AG09309 (cell line): ENCODE data around the gene TMEM163.

ENCODE experiments used
- DNase-seq: peaks from one replicate; pipeline ENCODE4 v3.0.0-alpha.2; 2010; ENCODE audit warnings: low read depth
- H3K4me3 ChIP-seq: 2 replicates; pipeline ENCODE4 v1.5.1; 2011; ENCODE audit warnings: mild to moderate bottlenecking, low read depth, low read length, moderate library complexity; ENCODE audit not compliant: control insufficient read depth
- CTCF ChIP-seq: IDR thresholded peaks from 2 replicates; pipeline ENCODE4 v1.5.1; 2011; ENCODE audit warnings: mild to moderate bottlenecking, low read depth, low read length, inconsistent platforms; ENCODE audit not compliant: insufficient read depth, control insufficient read depth; ENCODE audit errors: missing control alignments

Gene TMEM163

GRCh38 chr2:134711692-134712091 lies 7.1 kb downstream of the TMEM163 start:
- no peak overlapping the region for H3K4me3 ChIP-seq
- TF ChIP-seq CTCF = no peak
- no peak for DNase-seq

- TF ChIP-seq CTCF = no peak
- H3K4me3 ChIP-seq = no peak overlapping the region
- DNase-seq = no peak
Measured at GRCh38 chr2:134707330-134707676, 11.5 kb downstream of the TMEM163 start.

GRCh38 chr2:134706587-134707329 lies 12.0 kb downstream of the TMEM163 start:
- no peak for TF ChIP-seq CTCF
- no peak overlapping the region for H3K4me3 ChIP-seq
- no peak for DNase-seq

GRCh38 chr2:134705861-134706586 lies 12.8 kb downstream of the TMEM163 start:
- no peak for TF ChIP-seq CTCF
- no peak for DNase-seq
- no peak overlapping the region for H3K4me3 ChIP-seq

- no peak overlapping the region for H3K4me3 ChIP-seq
- TF ChIP-seq CTCF = no peak
- DNase-seq = no peak
Measured at GRCh38 chr2:134704173-134704572, 14.6 kb downstream of the TMEM163 start.

GRCh38 chr2:134703426-134703825 lies 15.4 kb downstream of the TMEM163 start:
- no peak for TF ChIP-seq CTCF
- no peak for DNase-seq
- no peak overlapping the region for H3K4me3 ChIP-seq
